ENCODE measurements around the gene TNP2. TPM values are rescaled to one million over a fixed set of nuclear protein-coding genes. Genes with fewer than 3 reads are reported as not detected.

The TNP2 gene
- total RNA-seq, 3 donors from 2014 or later: not detected

DNA sequence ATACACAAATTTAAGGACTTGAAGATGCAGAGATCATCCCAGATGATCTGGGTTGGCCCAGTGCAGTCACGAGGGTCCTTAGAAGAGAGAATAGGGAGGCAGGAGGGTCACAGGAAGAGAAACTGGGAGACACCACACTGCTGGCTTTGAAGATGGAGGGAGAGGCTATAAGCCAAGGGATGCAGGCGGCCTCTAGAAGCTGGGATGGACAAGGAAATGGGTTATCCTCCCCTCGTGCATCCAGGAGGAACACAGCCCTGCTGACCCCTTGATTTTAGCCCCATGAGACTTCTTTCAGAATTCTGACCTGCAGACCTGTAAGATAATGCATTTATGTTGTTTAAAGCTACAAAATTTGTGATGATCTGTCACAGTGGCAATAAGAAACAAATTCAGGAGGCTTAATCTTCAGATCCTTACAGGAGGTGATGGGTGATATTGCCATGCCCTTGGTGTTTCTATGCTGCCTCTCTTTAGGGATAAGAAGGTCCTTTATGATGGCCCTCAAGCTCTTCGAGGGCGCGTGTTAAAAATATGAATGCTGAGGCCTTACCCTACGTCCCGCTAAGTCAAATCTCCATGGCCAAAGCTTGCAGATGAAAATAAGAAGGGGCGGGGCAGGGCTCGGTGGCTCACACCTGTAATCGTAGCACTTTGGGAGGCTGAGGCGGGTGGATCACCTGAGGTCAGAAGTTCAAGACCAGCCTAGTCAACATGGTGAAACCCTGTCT, 8.6 kb upstream of the TNP2 start:
- no peaks in the 10 kb centered on the region for H3K9me3 ChIP-seq
- DNase-seq (no peak), ATAC-seq (no peak)
- H3K4me1 ChIP-seq (ENCODE audit: low read depth): no peaks in the 10 kb centered on the region
- no peak overlapping the region for H3K4me3 ChIP-seq
- no peaks in the 10 kb centered on the region for H3K36me3 ChIP-seq (ENCODE audit: low read depth)
- TF ChIP-seq, protein P1, sequence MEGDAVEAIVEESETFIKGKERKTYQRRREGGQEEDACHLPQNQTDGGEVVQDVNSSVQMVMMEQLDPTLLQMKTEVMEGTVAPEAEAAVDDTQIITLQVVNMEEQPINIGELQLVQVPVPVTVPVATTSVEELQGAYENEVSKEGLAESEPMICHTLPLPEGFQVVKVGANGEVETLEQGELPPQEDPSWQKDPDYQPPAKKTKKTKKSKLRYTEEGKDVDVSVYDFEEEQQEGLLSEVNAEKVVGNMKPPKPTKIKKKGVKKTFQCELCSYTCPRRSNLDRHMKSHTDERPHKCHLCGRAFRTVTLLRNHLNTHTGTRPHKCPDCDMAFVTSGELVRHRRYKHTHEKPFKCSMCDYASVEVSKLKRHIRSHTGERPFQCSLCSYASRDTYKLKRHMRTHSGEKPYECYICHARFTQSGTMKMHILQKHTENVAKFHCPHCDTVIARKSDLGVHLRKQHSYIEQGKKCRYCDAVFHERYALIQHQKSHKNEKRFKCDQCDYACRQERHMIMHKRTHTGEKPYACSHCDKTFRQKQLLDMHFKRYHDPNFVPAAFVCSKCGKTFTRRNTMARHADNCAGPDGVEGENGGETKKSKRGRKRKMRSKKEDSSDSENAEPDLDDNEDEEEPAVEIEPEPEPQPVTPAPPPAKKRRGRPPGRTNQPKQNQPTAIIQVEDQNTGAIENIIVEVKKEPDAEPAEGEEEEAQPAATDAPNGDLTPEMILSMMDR (IDR thresholded peaks at IDR 0.05): no peak
- intact Hi-C loops (cut with DNase I, micrococcal nuclease): no loop called here

DNA sequence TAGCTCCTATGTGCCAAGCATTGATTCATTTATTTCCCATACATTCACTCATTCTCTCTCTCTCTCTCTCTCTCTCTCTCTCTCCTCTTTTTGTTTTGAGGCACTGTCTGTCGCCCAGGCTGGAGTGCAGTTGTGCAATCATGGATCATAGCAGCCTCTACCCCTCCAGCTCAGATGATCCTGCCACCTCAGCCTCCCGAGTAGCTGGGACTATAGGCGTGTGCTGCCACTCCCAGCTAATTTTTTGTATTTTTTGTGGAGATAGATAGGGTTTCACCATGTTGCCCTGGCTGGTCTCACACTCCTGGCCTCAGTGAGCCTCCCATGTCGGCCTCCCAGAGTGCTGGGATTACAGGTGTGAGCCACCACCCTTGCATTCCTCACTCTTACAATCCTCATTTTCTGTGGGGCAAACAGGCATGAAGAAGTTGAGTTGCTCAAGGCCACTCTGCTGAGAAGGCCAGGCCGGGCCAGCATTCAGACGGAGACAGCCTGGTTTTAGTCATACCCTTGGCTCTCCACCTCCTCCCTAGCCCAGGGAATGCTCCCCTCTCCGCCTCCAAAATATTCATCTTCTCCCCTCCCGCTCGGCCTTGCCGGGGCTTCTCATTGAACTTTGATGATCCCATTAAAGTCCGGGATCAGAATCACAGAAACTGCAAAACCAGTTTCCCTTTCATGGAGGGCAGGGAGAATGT, 7.9 kb upstream of the TNP2 start:
- intact Hi-C loops (cut with DNase I, micrococcal nuclease): no loop called here
- Histone ChIP-seq H3K4me1 (ENCODE audit: low read depth) (no peaks in the 10 kb centered on the region), H3K4me3 (no peak overlapping the region), H3K36me3 (ENCODE audit: low read depth) (no peaks in the 10 kb centered on the region), H3K9me3 (no peaks in the 10 kb centered on the region)
- TF ChIP-seq, protein P1 (IDR thresholded peaks at IDR 0.05): no peak
- DNase-seq (no peak), ATAC-seq (no peak)

DNA sequence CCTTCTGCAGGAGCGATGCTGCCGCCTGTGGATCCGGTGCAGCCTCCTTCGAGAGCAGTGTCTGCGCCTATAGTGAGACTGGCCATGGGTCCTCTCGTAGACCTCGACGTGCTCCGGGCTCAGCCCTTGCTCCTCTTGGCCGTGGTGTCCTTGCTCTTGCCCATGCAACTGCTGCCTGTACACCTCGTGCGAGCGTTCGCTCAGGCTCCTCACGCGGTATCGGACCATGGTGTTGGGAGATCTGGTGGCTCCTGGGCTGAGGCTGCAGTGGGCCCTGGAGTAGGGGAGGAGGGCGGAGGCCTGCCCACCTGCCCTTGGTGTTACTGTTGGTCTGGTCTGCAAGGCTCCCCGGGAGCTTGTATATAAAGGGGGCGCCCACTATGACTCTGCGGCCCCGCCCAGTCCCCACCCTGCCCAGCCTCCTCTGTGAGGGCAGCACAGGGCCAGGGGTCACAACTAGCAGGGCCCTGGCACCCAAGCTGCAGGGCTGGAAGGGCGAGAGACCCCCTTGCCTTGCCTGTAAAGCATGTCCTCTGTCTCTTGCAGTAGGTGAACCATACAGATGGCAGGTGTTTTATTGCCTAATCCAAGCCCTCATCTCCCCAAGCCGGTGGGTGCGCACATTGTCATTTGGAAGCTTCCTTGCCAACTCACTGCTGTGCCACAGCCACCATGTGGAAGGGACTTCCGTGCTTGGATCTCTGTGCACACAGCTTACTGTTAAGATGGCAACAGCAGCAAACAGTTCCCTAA, 7.2 kb upstream of the TNP2 start, which contains the start of gene PRM2:
Gene PRM2 (minus strand): TSS at position 338 of the 753 bp plus-strand sequence. CDS start 110 bp downstream, at position 228.
- Histone ChIP-seq H3K4me1 (ENCODE audit: low read depth) (no peaks in the 10 kb centered on the region), H3K9me3 (no peaks in the 10 kb centered on the region), H3K36me3 (ENCODE audit: low read depth) (no peaks in the 10 kb centered on the region), H3K4me3 (no peak within 1 kb of the TSS)
- intact Hi-C loops (cut with DNase I, micrococcal nuclease): no loop called here
- TF ChIP-seq, protein P1 (IDR thresholded peaks at IDR 0.05): no peak
- DNase-seq (no peak), ATAC-seq (no peak)

DNA sequence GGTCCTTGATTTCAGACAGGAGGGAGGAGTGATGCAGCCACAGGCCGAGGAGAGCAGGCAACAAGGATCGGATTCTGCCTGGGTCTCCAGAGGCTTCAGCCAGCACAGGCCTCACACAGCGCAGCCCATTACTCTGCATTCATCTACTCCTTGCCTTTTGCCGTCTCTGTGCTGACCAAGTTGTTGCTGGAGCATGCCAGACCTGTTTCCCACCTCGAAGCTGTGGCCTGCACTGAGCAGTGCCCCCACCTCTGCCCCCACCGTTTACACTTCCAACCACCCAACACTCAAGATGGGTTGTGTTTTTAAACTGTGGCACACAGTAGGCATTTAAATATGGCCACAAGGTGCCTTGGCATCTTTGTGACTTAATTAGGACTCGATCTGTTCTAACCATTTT, 5.8 kb upstream of the TNP2 start:
- Histone ChIP-seq H3K4me1 (ENCODE audit: low read depth) (no peaks in the 10 kb centered on the region), H3K4me3 (no peak overlapping the region), H3K36me3 (ENCODE audit: low read depth) (no peaks in the 10 kb centered on the region), H3K9me3 (no peaks in the 10 kb centered on the region)
- intact Hi-C loops (cut with DNase I, micrococcal nuclease): no loop called here
- TF ChIP-seq, protein P1 (IDR thresholded peaks at IDR 0.05): no peak
- DNase-seq (no peak), ATAC-seq (no peak)

DNA sequence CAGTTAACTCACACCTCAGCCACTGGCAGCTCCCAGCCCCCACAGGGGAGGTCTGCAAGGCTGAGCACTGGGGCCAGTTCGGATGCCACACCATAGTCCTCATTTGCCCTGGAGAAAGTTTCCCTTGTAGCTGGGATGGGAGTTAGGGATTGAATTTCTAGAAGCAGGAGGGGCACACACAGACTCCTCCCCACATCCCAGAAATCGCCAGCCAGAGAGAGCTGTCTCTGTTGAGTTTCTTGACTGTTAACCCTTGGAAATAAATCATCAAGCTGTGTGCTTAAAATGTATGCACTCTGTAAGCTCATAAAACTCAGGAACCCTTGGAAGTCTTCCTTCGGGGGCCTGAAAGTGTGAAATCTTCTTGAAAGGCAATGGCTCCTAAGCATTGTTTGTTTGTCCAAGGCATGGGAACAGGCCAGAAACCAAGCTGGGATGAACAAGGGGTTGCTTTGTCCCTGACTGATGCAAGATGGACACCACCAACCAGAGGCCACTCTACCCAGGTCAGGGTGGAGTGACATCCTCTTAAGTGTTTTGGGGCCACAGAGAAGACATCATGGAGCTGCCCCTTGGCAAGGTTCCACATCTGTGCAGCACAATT, 4.7 kb upstream of the TNP2 start:
- Histone ChIP-seq H3K4me3 (no peak overlapping the region), H3K4me1 (ENCODE audit: low read depth) (no peaks in the 10 kb centered on the region), H3K36me3 (ENCODE audit: low read depth) (no peaks in the 10 kb centered on the region), H3K9me3 (no peaks in the 10 kb centered on the region)
- intact Hi-C loops (cut with DNase I, micrococcal nuclease): no loop called here
- TF ChIP-seq, protein P1 (IDR thresholded peaks at IDR 0.05): no peak
- ATAC-seq (no peak), DNase-seq (no peak)
